Stimulated activated CD4-positive, alpha-beta T cell treated with anti-CD3 and anti-CD28 coated beads, TNF-alpha, amount 100 ng/mL, for 48 hours (primary cell): Measurements from ENCODE around the gene APC.

Source experiments
- DNase-seq, 3 donors: peaks; one replicate each; pipeline ENCODE4 v3.0.0-alpha.2; 2020; ENCODE audit warnings: low read depth in 3 of 3

The APC gene

GRCh38 chr5:112737463-112738190 is at the start of gene APC:
APC (plus strand) TSS chr5:112737885; CDS start chr5:112754891, 17,006 bp downstream.
- peak; percentile 74 to 76 (median 75) for DNase-seq

- no peak for DNase-seq
These were observed 48.4 kb upstream of the APC start for GRCh38 chr5:112689155-112689909.

- DNase-seq = no peak
These were observed 46.9 kb upstream of the APC start for GRCh38 chr5:112690605-112691338.

GRCh38 chr5:112691339-112691680 is 46.4 kb upstream of the APC start:
- no peak for DNase-seq

GRCh38 chr5:112691758-112692157 is 45.9 kb upstream of the APC start:
- peak in 1 of 3 donors; percentile 16 for DNase-seq

- no peak for DNase-seq
These were observed 45.2 kb upstream of the APC start for GRCh38 chr5:112692472-112692871.

- DNase-seq = no peak
These were observed 44.4 kb upstream of the APC start for GRCh38 chr5:112693301-112693700.

GRCh38 chr5:112694853-112695709 is 42.6 kb upstream of the APC start:
- no peak for DNase-seq

GRCh38 chr5:112696786-112697185 is 40.9 kb upstream of the APC start:
- no peak for DNase-seq

- no peak for DNase-seq
These were observed 40.4 kb upstream of the APC start for GRCh38 chr5:112697322-112697721.

GRCh38 chr5:112697833-112698232 is 39.9 kb upstream of the APC start:
- DNase-seq = no peak

- DNase-seq = no peak
These were observed 33.5 kb upstream of the APC start for GRCh38 chr5:112703866-112704820.

GRCh38 chr5:112706446-112707016 is 31.2 kb upstream of the APC start:
- DNase-seq = no peak

GRCh38 chr5:112707187-112708102 is 30.2 kb upstream of the APC start:
- peak; percentile 92 to 97 (median 96) for DNase-seq

GRCh38 chr5:112708103-112708622 is 29.5 kb upstream of the APC start:
- no peak for DNase-seq

- DNase-seq = no peak
These were observed 28.3 kb upstream of the APC start for GRCh38 chr5:112709416-112709815.

GRCh38 chr5:112710896-112711295 is 26.8 kb upstream of the APC start:
- DNase-seq = no peak

GRCh38 chr5:112711436-112711835 is 26.2 kb upstream of the APC start:
- no peak for DNase-seq

GRCh38 chr5:112713206-112713605 is 24.5 kb upstream of the APC start:
- DNase-seq = no peak
